HUES6 (cell line): ENCODE results near the gene EIF4B.

Experiments used
- H3K27ac ChIP-seq: 2 replicates; pipeline ENCODE4 v1.7.0; 2013; ENCODE audit warnings: low read depth, mild to moderate bottlenecking, low read length, inconsistent platforms
- H3K27me3 ChIP-seq: 2 replicates; pipeline ENCODE4 v1.6.1; 2013; ENCODE audit warnings: low read length; ENCODE audit not compliant: control insufficient read depth, insufficient read depth
- H3K36me3 ChIP-seq: 2 replicates; pipeline ENCODE4 v1.6.1; 2013; ENCODE audit warnings: low read length; ENCODE audit not compliant: control insufficient read depth, insufficient read depth
- H3K4me1 ChIP-seq: 2 replicates; pipeline ENCODE4 v1.6.1; 2013; ENCODE audit warnings: low read length; ENCODE audit not compliant: control insufficient read depth, insufficient read depth
- H3K4me3 ChIP-seq: 2 replicates; pipeline ENCODE4 v1.5.1; 2013; ENCODE audit warnings: low read depth, low read length
- H3K9ac ChIP-seq: one replicate; pipeline ENCODE4 v1.6.1; 2013; ENCODE audit warnings: mild to moderate bottlenecking, low read length
- H3K9me3 ChIP-seq: 2 replicates; pipeline ENCODE4 v1.6.1; 2013; ENCODE audit warnings: low read depth, low read length; ENCODE audit not compliant: control insufficient read depth, insufficient read depth

Gene EIF4B, protein sequence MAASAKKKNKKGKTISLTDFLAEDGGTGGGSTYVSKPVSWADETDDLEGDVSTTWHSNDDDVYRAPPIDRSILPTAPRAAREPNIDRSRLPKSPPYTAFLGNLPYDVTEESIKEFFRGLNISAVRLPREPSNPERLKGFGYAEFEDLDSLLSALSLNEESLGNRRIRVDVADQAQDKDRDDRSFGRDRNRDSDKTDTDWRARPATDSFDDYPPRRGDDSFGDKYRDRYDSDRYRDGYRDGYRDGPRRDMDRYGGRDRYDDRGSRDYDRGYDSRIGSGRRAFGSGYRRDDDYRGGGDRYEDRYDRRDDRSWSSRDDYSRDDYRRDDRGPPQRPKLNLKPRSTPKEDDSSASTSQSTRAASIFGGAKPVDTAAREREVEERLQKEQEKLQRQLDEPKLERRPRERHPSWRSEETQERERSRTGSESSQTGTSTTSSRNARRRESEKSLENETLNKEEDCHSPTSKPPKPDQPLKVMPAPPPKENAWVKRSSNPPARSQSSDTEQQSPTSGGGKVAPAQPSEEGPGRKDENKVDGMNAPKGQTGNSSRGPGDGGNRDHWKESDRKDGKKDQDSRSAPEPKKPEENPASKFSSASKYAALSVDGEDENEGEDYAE

GRCh38 chr12:53005986-53006809 is at the start of gene EIF4B:
Gene EIF4B, plus strand, starts transcription at chr12:53006456. Its CDS starts 28 bp downstream, at chr12:53006484.
- peak within 1 kb of the TSS; percentile 98 for H3K4me3 ChIP-seq
- H3K27me3 ChIP-seq, result no peaks in the 10 kb centered on the region

GRCh38 chr12:52956987-52957386 is 49.3 kb upstream of the EIF4B start:
- Histone ChIP-seq H3K9me3 (no peaks in the 10 kb centered on the region), H3K4me1 (no peaks in the 10 kb centered on the region), H3K9ac (no peak overlapping the region), H3K36me3 (peaks cover 15% of the 10 kb centered on the region), H3K4me3 (no peak overlapping the region), H3K27ac (no peak overlapping the region), H3K27me3 (no peaks in the 10 kb centered on the region)

More at GRCh38 chr12:53005986-53006809, at the start of gene EIF4B:
- Histone ChIP-seq H3K27ac (peak within 1 kb of the TSS; percentile 99), H3K9me3 (no peaks in the 10 kb centered on the region), H3K4me1 (peaks cover 25% of the 10 kb centered on the region), H3K9ac (peak within 1 kb of the TSS; percentile 98), H3K36me3 (peaks cover 38% of the 10 kb centered on the region)

DNA sequence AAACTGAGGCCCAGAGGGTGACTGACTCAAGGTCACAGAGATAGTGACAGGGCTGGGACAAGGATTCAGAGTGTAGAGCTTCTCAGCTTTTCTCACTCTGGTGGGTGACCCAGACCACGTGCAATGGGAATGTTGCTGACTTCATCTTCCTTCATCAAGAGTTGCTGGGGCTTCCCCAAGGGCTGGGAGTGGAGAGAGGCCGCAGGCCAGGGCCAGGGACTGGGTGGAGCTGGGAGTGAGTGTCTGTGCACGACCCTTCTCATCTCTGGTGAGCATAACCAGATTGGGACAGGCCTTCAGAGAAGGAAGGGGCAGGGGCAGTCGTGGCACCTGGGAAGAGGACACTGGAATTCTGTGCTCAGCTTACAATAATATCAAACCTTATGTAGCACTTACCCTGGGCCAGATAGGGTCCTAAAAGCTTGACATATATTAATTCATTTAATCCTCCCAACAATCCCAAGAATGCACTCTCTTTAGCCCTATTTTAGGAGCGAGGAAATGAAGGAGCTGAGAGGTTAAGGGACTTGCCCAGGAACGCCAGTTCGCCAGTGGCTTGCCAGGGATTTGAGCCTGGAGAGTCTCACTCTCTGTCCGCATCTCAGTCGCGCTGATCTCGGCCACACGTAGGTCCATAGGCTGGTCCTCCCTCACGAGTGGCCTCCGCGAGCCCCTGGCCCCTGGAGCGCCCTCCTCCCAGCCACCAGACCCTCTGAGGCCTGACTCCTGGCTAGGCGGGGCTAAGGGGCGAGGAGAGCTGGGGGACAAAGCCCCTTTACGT is 41.5 kb upstream of the EIF4B start:
- Histone ChIP-seq H3K27me3 (peaks cover 20% of the 10 kb centered on the region), H3K27ac (no peak overlapping the region; the same call in 1 of the 2 replicates), H3K36me3 (no peaks in the 10 kb centered on the region), H3K9me3 (no peaks in the 10 kb centered on the region), H3K4me3 (peak overlapping the region; percentile 61), H3K9ac (peak overlapping the region; percentile 71), H3K4me1 (peaks cover 10% of the 10 kb centered on the region)

GRCh38 chr12:52965337-52965731 is 40.9 kb upstream of the EIF4B start:
- Histone ChIP-seq H3K9me3 (no peaks in the 10 kb centered on the region), H3K27me3 (peaks cover 20% of the 10 kb centered on the region), H3K4me1 (peaks cover 13% of the 10 kb centered on the region), H3K27ac (no peak overlapping the region; the same call in 1 of the 2 replicates), H3K36me3 (no peaks in the 10 kb centered on the region), H3K4me3 (peak overlapping the region; percentile 61), H3K9ac (peak overlapping the region; percentile 71)

- Histone ChIP-seq H3K4me1 (peaks cover 24% of the 10 kb centered on the region), H3K4me3 (no peak overlapping the region), H3K36me3 (no peaks in the 10 kb centered on the region), H3K9me3 (no peaks in the 10 kb centered on the region), H3K27me3 (peaks cover 20% of the 10 kb centered on the region), H3K27ac (no peak overlapping the region), H3K9ac (no peak overlapping the region)
These were observed 37.0 kb upstream of the EIF4B start for GRCh38 chr12:52969166-52969795.

DNA sequence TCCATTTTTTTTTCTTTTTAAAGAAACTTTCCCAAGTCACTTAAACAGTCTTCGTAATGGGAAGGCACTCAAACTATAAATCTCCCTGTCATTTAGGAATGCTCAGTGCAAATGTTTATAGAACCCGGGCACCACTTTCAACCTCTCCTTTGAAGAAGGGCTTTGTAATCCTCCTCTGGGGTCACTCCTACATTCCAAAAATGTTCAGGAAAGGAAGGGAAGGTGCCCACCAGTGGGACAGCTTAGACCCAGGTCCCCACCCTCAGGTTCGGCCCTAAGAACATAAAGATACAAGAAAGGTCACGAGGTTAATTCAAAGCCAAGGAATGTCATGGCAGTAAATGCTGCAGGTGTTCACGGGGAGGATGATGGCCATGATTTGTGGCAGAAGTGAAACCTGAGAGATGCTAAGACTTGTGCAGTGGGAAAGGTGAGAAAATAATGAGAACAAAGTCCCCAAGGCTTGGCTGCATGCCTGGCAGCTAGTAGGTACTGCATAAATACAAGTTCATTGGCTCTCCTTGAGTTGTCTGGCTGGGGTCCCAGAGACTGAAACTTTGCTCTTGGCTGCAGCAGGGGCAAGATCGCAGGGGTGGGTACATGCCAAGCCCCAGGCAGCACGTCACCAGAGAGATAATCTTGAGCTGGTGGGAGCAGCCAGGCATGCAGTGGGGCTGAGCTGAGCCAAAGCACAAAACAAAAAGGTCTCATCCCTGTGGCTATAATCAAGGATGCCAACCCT is 36.3 kb upstream of the EIF4B start:
- no peak overlapping the region for H3K27ac ChIP-seq
- peaks cover 22% of the 10 kb centered on the region for H3K4me1 ChIP-seq
- H3K9me3 ChIP-seq, result no peaks in the 10 kb centered on the region
- H3K27me3 ChIP-seq, result peaks cover 13% of the 10 kb centered on the region
- H3K9ac ChIP-seq, result no peak overlapping the region
- H3K4me3 ChIP-seq, result no peak overlapping the region
- no peaks in the 10 kb centered on the region for H3K36me3 ChIP-seq

DNA sequence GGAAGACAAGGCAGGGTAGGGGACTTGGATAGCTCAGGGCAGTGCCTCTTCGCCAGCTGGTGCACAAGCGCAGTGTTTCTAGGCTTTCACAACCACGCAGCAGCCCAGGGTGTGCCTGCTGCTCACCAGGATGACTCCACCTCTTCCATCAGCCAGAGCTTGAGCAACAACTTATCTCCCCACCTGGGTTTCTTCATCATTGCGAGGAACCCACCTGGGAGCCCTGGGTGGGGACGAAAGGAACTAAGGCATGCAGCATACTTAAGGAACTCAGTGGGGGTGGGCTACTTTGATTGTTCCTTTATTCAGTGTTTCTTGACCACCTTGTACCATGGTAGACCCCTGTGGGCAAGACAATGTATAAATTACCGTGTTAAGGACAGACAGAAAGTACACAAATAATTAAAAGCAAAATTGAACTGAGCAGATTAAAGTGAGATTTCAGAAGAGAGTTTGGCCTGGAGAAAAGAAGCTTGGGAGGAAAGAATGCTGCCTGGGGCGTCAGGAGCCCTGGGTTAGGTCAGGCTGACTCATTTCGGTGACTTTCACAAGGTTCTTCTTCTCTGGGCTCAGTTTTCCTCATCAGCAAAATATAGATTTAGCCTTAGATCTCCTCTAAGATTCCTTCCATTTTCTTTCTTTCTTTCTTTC is 34.5 kb upstream of the EIF4B start:
- Histone ChIP-seq H3K9me3 (no peaks in the 10 kb centered on the region), H3K4me1 (peaks cover 36% of the 10 kb centered on the region), H3K27me3 (no peaks in the 10 kb centered on the region), H3K36me3 (no peaks in the 10 kb centered on the region), H3K4me3 (no peak overlapping the region), H3K9ac (peak overlapping the region; percentile 1), H3K27ac (peak overlapping the region; percentile 44; the same call in 1 of the 2 replicates)

DNA sequence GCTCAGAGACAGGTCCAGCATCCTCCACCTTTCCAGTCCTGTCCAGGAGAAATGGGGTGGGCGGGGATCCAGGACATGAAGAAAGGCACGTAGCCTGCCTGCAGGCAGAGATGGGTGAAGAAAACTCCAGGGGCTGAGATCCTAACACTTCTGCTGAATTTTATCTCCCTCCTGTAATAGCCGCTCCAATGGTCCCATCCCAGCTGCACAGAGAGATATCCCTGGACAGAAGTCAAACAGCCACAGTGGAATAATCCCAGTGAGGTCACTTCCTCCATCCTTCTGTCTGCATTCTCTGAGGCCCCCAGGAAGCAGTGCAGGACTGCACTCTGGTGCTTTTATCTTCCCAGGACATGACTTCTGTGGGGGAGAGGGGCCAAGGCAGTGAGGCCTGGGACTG is 31.1 kb upstream of the EIF4B start:
- H3K9me3 ChIP-seq, result no peaks in the 10 kb centered on the region
- peaks cover 40% of the 10 kb centered on the region for H3K4me1 ChIP-seq
- no peaks in the 10 kb centered on the region for H3K27me3 ChIP-seq
- peak overlapping the region; percentile 63; the same call in 1 of the 2 replicates for H3K27ac ChIP-seq
- no peaks in the 10 kb centered on the region for H3K36me3 ChIP-seq
- peak overlapping the region; percentile 69 for H3K9ac ChIP-seq
- no peak overlapping the region for H3K4me3 ChIP-seq

- H3K4me1 ChIP-seq, result peaks cover 37% of the 10 kb centered on the region
- H3K4me3 ChIP-seq, result peak overlapping the region; percentile 2; the same call in 1 of the 2 replicates
- no peaks in the 10 kb centered on the region for H3K27me3 ChIP-seq
- H3K9ac ChIP-seq, result peak overlapping the region; percentile 69
- no peaks in the 10 kb centered on the region for H3K36me3 ChIP-seq
- H3K9me3 ChIP-seq, result no peaks in the 10 kb centered on the region
- peak overlapping the region; percentile 63; the same call in 1 of the 2 replicates for H3K27ac ChIP-seq
These were observed 30.3 kb upstream of the EIF4B start for GRCh38 chr12:52975820-52976573.
